ENCODE data around the gene MRPL33. TPM values are rescaled to one million over a fixed set of nuclear protein-coding genes. Genes with fewer than 3 reads are reported as not detected.

The MRPL33 gene
- total and polyA plus RNA-seq, 2 of the 13 experiments (the other 11 are each of a cell fraction or from before 2014, with no cell fraction given): 69.7 to 218 TPM

DNA sequence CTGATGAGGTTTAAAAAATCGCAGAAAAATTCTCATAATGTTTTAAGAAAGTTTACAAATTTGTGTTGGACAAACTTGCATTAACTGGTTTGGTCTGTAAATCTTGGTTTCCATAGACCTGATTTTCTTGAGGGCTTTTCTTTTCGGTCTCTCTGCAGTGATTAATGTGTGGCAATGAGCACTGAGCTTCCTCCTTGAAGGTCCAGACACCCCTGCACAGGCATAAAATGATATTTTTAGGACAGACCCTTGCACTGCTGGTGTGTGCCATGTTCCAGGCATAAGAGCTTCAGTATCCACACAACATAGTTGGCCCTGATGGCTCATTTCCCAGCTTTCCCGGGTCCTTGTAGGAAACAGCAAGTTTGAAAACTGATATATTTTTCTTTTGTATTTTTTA is 33.7 kb downstream of the MRPL33 start:
- in situ Hi-C loops (cut with HindIII; ENCODE audit: extremely low pct_ligation_motif_present, low pct_unique_long_range_greater_than_20kb): no loop called here

More for the DNA sequence above, 33.7 kb downstream of the MRPL33 start:
- H3K4me3 ChIP-seq (replicated peaks in 1 of 3; ENCODE audit: insufficient read depth in 1 of 3, low read depth in 2 of 3, low read length in 3 of 3): no peak overlapping the region
- H4K20me1 ChIP-seq (ENCODE audit: insufficient read depth, low read length): no peaks in the 10 kb centered on the region
- TF ChIP-seq, protein P1, sequence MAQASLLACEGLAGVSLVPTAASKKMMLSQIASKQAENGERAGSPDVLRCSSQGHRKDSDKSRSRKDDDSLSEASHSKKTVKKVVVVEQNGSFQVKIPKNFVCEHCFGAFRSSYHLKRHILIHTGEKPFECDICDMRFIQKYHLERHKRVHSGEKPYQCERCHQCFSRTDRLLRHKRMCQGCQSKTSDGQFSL (CRISPR knock-in tag; IDR thresholded peaks at IDR 0.05): no peak
- TF ChIP-seq NFYC (CRISPR knock-in tag; IDR thresholded peaks at IDR 0.05) (no peak), TBX2 (CRISPR knock-in tag; IDR thresholded peaks at IDR 0.05; ENCODE audit: borderline replicate concordance) (no peak), NR2F6 (IDR thresholded peaks at IDR 0.05) (no peak), NR2F6 (CRISPR knock-in tag; IDR thresholded peaks at IDR 0.05) (no peak), ZNF841 (CRISPR knock-in tag; IDR thresholded peaks at IDR 0.05; ENCODE audit: borderline replicate concordance) (no peak), ZNF225 (CRISPR knock-in tag; IDR thresholded peaks at IDR 0.05) (no peak), ZNF17 (CRISPR knock-in tag; IDR thresholded peaks at IDR 0.05) (no peak)
- TF ChIP-seq, protein P2, sequence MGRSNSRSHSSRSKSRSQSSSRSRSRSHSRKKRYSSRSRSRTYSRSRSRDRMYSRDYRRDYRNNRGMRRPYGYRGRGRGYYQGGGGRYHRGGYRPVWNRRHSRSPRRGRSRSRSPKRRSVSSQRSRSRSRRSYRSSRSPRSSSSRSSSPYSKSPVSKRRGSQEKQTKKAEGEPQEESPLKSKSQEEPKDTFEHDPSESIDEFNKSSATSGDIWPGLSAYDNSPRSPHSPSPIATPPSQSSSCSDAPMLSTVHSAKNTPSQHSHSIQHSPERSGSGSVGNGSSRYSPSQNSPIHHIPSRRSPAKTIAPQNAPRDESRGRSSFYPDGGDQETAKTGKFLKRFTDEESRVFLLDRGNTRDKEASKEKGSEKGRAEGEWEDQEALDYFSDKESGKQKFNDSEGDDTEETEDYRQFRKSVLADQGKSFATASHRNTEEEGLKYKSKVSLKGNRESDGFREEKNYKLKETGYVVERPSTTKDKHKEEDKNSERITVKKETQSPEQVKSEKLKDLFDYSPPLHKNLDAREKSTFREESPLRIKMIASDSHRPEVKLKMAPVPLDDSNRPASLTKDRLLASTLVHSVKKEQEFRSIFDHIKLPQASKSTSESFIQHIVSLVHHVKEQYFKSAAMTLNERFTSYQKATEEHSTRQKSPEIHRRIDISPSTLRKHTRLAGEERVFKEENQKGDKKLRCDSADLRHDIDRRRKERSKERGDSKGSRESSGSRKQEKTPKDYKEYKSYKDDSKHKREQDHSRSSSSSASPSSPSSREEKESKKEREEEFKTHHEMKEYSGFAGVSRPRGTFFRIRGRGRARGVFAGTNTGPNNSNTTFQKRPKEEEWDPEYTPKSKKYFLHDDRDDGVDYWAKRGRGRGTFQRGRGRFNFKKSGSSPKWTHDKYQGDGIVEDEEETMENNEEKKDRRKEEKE (IDR thresholded peaks at IDR 0.05): no peak
- TF ChIP-seq, protein P3, sequence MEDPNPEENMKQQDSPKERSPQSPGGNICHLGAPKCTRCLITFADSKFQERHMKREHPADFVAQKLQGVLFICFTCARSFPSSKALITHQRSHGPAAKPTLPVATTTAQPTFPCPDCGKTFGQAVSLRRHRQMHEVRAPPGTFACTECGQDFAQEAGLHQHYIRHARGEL (CRISPR knock-in tag; IDR thresholded peaks at IDR 0.05): no peak
- peaks cover 20% of the 10 kb centered on the region for H3K4me1 ChIP-seq (ENCODE audit: insufficient read depth, low read length)
- intact Hi-C loops (cut with micrococcal nuclease; ENCODE audit: unreplicated experiment): loop anchor here (10.0 kb wide), 1 partner anchor 200 kb away; no protein-coding TSS in a partner anchor
- no peak overlapping the region for H3K27ac ChIP-seq (ENCODE audit: extremely low read length, insufficient read depth, low read length)
- BruUV-seq (replicated peaks): no TSS peak
- H3K9ac ChIP-seq (ENCODE audit: insufficient read depth, low read depth, low read length): no peak overlapping the region
- H2AFZ ChIP-seq (ENCODE audit: low read length): no peak overlapping the region
- WGBS (ENCODE audit: low lambda C conversion rate): 85% methylated on average over 3 of the region's 3 CpGs
- no peaks in the 10 kb centered on the region for H3K27me3 ChIP-seq (ENCODE audit: control insufficient read depth in 1 of 2, insufficient read depth in 2 of 2, low read length in 2 of 2)
- H3K79me2 ChIP-seq (ENCODE audit: insufficient read depth, low read length): no peaks in the 10 kb centered on the region
- H3K9me3 ChIP-seq (ENCODE audit: low read length): no peaks in the 10 kb centered on the region
- no peaks in the 10 kb centered on the region for H3K36me3 ChIP-seq (replicated peaks in 1 of 2; ENCODE audit: control insufficient read depth in 1 of 2, insufficient read depth in 2 of 2, low read length in 2 of 2)
- CTCF ChIA-PET (ENCODE audit: low intra/inter-chr PET ratio, low total read pairs): no interaction called here
- H3K4me2 ChIP-seq (ENCODE audit: low read depth, low read length): no peak overlapping the region
- FAIRE-seq: no peak
- POLR2A ChIA-PET: no interaction called here
- DNase-seq (ENCODE audit: low spot score): no peak
- no peak for ATAC-seq
